K562 (cell line): ENCODE measurements around the gene CHST14. TPM values are rescaled to one million over a fixed set of nuclear protein-coding genes. Genes with fewer than 3 reads are reported as not detected.
A peak's percentile ranks its signal among the peaks of the same experiment; 100 is the strongest.

Source experiments
- CREB5 ChIP-seq: fragments of 250-450 bp; sonication (Bioruptor Pico); IDR thresholded peaks from 2 replicates; pipeline ENCODE4 v1.5.0; 2020; ENCODE audit warnings: mild to moderate bottlenecking
- ELF1 ChIP-seq: fragments of 200-800 bp; sonication (Bioruptor generic); IDR thresholded peaks from 2 replicates; pipeline ENCODE4 v1.6.1; 2016; ENCODE audit warnings: missing genetic modification characterization, missing compliant biosample characterization
- FOXP1 ChIP-seq: sonication (generic); formaldehyde crosslinking; IDR thresholded peaks from 2 replicates; pipeline ENCODE4 v1.8.0; 2022; ENCODE audit warnings: mild to moderate bottlenecking, missing genetic modification reagents
- FOXP4 ChIP-seq: sonication (generic); formaldehyde crosslinking; IDR thresholded peaks from 2 replicates; pipeline ENCODE4 v1.8.0; 2022; ENCODE audit warnings: mild to moderate bottlenecking, missing genetic modification reagents, borderline replicate concordance
- GTF2B ChIP-seq: IDR thresholded peaks from 2 replicates; pipeline ENCODE4 v1.6.1; 2011; ENCODE audit not compliant: insufficient read length; ENCODE audit errors: extremely low read depth
- HMGN3 ChIP-seq: IDR thresholded peaks from 2 replicates; pipeline ENCODE4 v1.6.1; 2011; ENCODE audit warnings: borderline replicate concordance, low read depth, mild to moderate bottlenecking, mixed read lengths, low read length; ENCODE audit not compliant: insufficient read length; ENCODE audit errors: extremely low read depth
- MYBL2 ChIP-seq, 2 experiments: fragments of 450-650 bp in 1 of 2; sonication (generic) in 1 of 2; formaldehyde crosslinking in 1 of 2; IDR thresholded peaks; 2 replicates each; pipeline versions ENCODE4 v1.6.1 to v1.8.1; 2017 to 2022; ENCODE audit warnings: borderline replicate concordance in 1 of 2, inconsistent platforms in 1 of 2, low read depth in 1 of 2, mild to moderate bottlenecking in 1 of 2, missing genetic modification reagents in 1 of 2, moderate library complexity in 1 of 2
- NEUROD1 ChIP-seq: fragments of 150-350 bp; IDR thresholded peaks from 2 replicates; pipeline ENCODE4 v1.6.1; 2014; ENCODE audit warnings: borderline replicate concordance, low read length, low read depth; ENCODE audit not compliant: partially characterized antibody
- PHF21A ChIP-seq: fragments of 450-650 bp; IDR thresholded peaks from 2 replicates; pipeline ENCODE4 v1.6.1; 2017; ENCODE audit warnings: low read depth, borderline replicate concordance
- RNF219 ChIP-seq: fragments of 250-450 bp; sonication (Bioruptor Pico); IDR thresholded peaks from 2 replicates; pipeline ENCODE4 v1.5.0; 2022; ENCODE audit warnings: mild to moderate bottlenecking
- SNIP1 ChIP-seq: fragments of 450-650 bp; IDR thresholded peaks from 2 replicates; pipeline ENCODE4 v1.7.1; 2017; ENCODE audit warnings: low read depth, mild to moderate bottlenecking
- STAT6 ChIP-seq: sonication (generic); formaldehyde crosslinking; IDR thresholded peaks from 2 replicates; pipeline ENCODE4 v1.8.1; 2023; ENCODE audit warnings: mild to moderate bottlenecking, missing genetic modification reagents
- TRIM25 ChIP-seq: fragments of 450-650 bp; IDR thresholded peaks from 2 replicates; pipeline ENCODE4 v1.7.0; 2016; ENCODE audit warnings: borderline replicate concordance
- ZC3H11A ChIP-seq: IDR thresholded peaks from 2 replicates; pipeline ENCODE4 v1.6.1; 2012; ENCODE audit warnings: low read depth, low read length, improper control_type of control experiment
- polyA plus RNA-seq, 8 experiments: library from polyadenylated mRNA; depleted of rRNA in 4 of 8; stranded (reverse) in 5 of 8; unstranded in 3 of 8; fragments of >200 nt; fragmentation: Nextera tagmentation in 2 of 8; fragmentation: Illumina TruSeq in 1 of 8; extraction: Ambion mirVana in 2 of 8; extraction: Trizol in 1 of 8; gene quantifications; 2 replicates each; pipeline versions ENCODE4 v1.2.1 to v1.2.3, GENCODE V29; 2011 to 2014; ENCODE audit warnings: inconsistent platforms in 1 of 8, missing spikeins in 1 of 8
- total RNA-seq, 7 experiments: library from RNA; depleted of rRNA in 6 of 7; stranded (reverse); fragments of >200 nt in 6 of 7; fragmentation: Illumina TruSeq in 2 of 7; extraction: Trizol in 2 of 7; gene quantifications; 2 replicates each; pipeline versions ENCODE4 v1.2.1 to v1.2.3, GENCODE V29; 2011 to 2021; ENCODE audit warnings: low replicate concordance in 1 of 7

The CHST14 gene
- total and polyA plus RNA-seq, 9 of the 15 experiments (the other 6 are each of a cell fraction or from before 2014, with no cell fraction given) = 1.6 to 12.1 (median 4.5) TPM

GRCh38 chr15:40440743-40441564, 29.8 kb upstream of the CHST14 start, which contains the start of gene BAHD1 (continued):
- TF ChIP-seq STAT6 (no peak), PHF21A (no peak), RNF219 (CRISPR knock-in tag) (no peak), FOXP4 (CRISPR knock-in tag) (no peak), ZC3H11A (no peak), CREB5 (CRISPR knock-in tag) (no peak), GTF2B (no peak), SNIP1 (no peak), TRIM25 (no peak), NEUROD1 (no peak), HMGN3 (peak; percentile 39), MYBL2 (IDR thresholded peaks at IDR 0.05; ENCODE audit: low read depth) (no peak), MYBL2 (CRISPR knock-in tag; IDR thresholded peaks at IDR 0.05; ENCODE audit: borderline replicate concordance) (no peak), ELF1 (tag) (peak; percentile 86), FOXP1 (CRISPR knock-in tag) (no peak)
